Fibroblast of skin of right quadriceps (primary cell): ENCODE data around the gene ADAMTS17.

Experiments used
- DNase-seq: peaks from one replicate; pipeline ENCODE4 v3.0.0-alpha.2; 2013

ADAMTS17 gene

GRCh38 chr15:100118546-100118945 is 223.2 kb downstream of the ADAMTS17 start:
- no peak for DNase-seq

GRCh38 chr15:100116416-100117190 is 225.2 kb downstream of the ADAMTS17 start:
- no peak for DNase-seq

GRCh38 chr15:100115711-100116090 is 226.1 kb downstream of the ADAMTS17 start:
- peak; percentile 28 for DNase-seq

GRCh38 chr15:100115066-100115710 is 226.6 kb downstream of the ADAMTS17 start:
- no peak for DNase-seq

- peak; percentile 38 for DNase-seq
Measured at GRCh38 chr15:100114571-100114970, 227.2 kb downstream of the ADAMTS17 start.

GRCh38 chr15:100114100-100114499 is 227.7 kb downstream of the ADAMTS17 start:
- peak; percentile 86 for DNase-seq

GRCh38 chr15:100113351-100114080 is 228.3 kb downstream of the ADAMTS17 start:
- DNase-seq = no peak

GRCh38 chr15:100112636-100113305 is 229.0 kb downstream of the ADAMTS17 start:
- DNase-seq = no peak

- no peak for DNase-seq
Measured at GRCh38 chr15:100112061-100112420, 229.7 kb downstream of the ADAMTS17 start.

GRCh38 chr15:100111125-100112060 is 230.4 kb downstream of the ADAMTS17 start:
- DNase-seq = peak; percentile 78

- no peak for DNase-seq
Measured at GRCh38 chr15:100109486-100110035, 232.2 kb downstream of the ADAMTS17 start.

- DNase-seq = no peak
Measured at GRCh38 chr15:100108846-100109245, 232.9 kb downstream of the ADAMTS17 start.

- no peak for DNase-seq
Measured at GRCh38 chr15:100108346-100108745, 233.4 kb downstream of the ADAMTS17 start.

GRCh38 chr15:100107606-100108225 is 234.1 kb downstream of the ADAMTS17 start:
- no peak for DNase-seq

- DNase-seq = no peak
Measured at GRCh38 chr15:100107151-100107550, 234.6 kb downstream of the ADAMTS17 start.

GRCh38 chr15:100106732-100107131 is 235.0 kb downstream of the ADAMTS17 start:
- no peak for DNase-seq

- no peak for DNase-seq
Measured at GRCh38 chr15:100105101-100105500, 236.7 kb downstream of the ADAMTS17 start.

- DNase-seq = no peak
Measured at GRCh38 chr15:100104245-100104644, 237.5 kb downstream of the ADAMTS17 start.

- DNase-seq = no peak
Measured at GRCh38 chr15:100103828-100104227, 237.9 kb downstream of the ADAMTS17 start.

- DNase-seq = no peak
Measured at GRCh38 chr15:100101426-100102089, 240.2 kb downstream of the ADAMTS17 start.

GRCh38 chr15:100100926-100101325 is 240.8 kb downstream of the ADAMTS17 start:
- DNase-seq = no peak
